NB4 (cell line): Measurements from ENCODE around the gene GALNT6.

Experiments
- CTCF ChIP-seq: IDR thresholded peaks from one replicate; pipeline ENCODE4 v1.5.1; 2012; ENCODE audit warnings: low read depth, low read length
- MAX ChIP-seq: IDR thresholded peaks from 2 replicates; pipeline ENCODE4 v1.6.1; 2011; ENCODE audit warnings: low read depth, low read length
- POLR2A ChIP-seq: IDR thresholded peaks from 2 replicates; pipeline ENCODE4 v1.6.1; 2011; ENCODE audit warnings: mild to moderate bottlenecking; ENCODE audit not compliant: insufficient read length; ENCODE audit errors: extremely low read depth

GRCh38 chr12:51379571-51379970 is 11.6 kb downstream of the GALNT6 start:
- TF ChIP-seq CTCF: no peak
- no peak for TF ChIP-seq POLR2A
- no peak for TF ChIP-seq MAX
